ENCODE results near the gene CHI3L1.

Gene CHI3L1

DNA sequence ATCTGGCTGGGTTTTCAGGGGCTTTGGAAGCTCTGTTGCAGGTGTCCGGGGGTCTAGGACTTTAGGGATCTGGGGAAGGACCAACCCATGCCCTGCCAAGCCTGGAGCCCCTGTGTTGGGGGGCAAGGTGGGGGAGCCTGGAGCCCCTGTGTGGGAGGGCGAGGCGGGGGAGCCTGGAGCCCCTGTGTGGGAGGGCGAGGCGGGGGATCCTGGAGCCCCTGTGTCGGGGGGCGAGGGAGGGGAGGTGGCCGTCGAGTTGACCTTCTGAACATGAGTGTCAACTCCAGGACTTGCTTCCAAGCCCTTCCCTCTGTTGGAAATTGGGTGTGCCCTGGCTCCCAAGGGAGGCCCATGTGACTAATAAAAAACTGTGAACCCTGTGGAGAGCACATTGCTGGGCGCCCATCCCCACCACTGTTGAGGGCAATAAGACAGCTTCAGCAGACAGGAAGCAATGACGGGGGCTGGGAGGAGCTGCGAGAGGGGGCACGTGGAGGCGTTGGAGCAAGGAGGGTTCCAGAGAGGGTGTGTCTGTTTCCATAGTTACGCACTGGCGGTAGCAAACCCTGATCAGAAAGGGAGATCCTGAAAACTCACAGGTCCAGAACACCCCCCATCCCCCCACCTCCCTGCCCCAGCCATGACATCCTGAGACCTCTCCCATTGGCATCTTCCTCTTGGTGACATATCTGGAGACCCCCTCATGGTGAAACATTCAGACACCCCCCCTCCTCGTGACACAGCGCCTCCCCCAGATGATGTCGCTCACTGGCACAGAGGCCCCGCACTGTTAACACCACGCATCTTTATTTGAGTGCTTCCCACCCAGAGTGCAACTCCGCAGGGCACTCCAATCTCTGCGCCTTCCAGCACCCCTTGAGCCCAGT is 19.2 kb downstream of the CHI3L1 start:
- no peak for DNase-seq

DNA sequence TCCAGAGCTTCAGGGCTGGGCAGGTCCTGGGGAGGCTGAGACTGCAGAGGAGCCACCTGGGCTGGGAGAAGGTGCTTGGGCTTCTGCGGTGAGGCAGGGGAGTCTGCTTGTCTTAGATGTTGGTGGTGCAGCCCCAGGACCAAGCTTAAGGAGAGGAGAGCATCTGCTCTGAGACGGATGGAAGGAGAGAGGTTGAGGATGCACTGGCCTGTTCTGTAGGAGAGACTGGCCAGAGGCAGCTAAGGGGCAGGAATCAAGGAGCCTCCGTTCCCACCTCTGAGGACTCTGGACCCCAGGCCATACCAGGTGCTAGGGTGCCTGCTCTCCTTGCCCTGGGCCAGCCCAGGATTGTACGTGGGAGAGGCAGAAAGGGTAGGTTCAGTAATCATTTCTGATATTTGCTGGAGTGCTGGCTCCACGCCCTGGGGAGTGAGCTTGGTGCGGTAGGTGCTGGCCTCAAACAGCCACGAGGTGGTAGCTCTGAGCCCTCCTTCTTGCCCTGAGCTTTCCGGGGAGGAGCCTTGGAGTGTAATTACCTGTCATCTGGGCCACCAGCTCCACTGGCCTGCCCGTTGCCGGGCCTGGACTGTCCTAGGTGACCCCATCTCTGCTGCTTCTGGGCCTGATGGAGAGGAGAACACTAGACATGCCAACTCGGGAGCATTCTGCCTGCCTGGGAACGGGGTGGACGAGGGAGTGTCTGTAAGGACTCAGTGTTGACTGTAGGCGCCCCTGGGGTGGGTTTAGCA is 20.1 kb downstream of the CHI3L1 start:
- no peak for DNase-seq

DNA sequence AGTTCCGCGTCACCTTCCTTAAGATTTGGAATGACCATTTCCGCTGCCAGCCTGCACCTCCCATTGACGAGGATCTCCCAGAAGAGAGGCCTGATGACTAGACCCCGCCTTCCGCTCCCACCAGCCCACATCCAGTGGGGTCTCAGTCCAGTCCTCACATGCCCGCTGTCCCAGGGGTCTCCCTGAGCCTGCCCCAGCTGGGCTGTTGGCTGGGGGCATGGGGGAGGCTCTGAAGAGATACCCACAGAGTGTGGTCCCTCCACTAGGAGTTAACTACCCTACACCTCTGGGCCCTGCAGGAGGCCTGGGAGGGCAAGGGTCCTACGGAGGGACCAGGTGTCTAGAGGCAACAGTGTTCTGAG is 20.7 kb downstream of the CHI3L1 start:
- DNase-seq, result no peak

DNA sequence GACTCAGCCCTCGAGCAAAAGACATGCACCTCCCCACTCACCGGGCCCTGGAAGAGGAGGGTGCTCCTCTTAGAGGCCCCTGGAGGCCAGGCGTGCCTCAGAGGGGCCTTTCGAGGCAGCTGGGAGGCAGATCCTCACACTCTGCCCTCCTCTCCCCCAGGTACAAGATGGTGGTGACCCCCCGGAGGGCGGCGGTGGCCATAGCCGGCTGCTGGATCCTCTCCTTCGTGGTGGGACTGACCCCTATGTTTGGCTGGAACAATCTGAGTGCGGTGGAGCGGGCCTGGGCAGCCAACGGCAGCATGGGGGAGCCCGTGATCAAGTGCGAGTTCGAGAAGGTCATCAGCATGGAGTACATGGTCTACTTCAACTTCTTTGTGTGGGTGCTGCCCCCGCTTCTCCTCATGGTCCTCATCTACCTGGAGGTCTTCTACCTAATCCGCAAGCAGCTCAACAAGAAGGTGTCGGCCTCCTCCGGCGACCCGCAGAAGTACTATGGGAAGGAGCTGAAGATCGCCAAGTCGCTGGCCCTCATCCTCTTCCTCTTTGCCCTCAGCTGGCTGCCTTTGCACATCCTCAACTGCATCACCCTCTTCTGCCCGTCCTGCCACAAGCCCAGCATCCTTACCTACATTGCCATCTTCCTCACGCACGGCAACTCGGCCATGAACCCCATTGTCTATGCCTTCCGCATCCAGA is 21.3 kb downstream of the CHI3L1 start:
- no peak for DNase-seq

DNA sequence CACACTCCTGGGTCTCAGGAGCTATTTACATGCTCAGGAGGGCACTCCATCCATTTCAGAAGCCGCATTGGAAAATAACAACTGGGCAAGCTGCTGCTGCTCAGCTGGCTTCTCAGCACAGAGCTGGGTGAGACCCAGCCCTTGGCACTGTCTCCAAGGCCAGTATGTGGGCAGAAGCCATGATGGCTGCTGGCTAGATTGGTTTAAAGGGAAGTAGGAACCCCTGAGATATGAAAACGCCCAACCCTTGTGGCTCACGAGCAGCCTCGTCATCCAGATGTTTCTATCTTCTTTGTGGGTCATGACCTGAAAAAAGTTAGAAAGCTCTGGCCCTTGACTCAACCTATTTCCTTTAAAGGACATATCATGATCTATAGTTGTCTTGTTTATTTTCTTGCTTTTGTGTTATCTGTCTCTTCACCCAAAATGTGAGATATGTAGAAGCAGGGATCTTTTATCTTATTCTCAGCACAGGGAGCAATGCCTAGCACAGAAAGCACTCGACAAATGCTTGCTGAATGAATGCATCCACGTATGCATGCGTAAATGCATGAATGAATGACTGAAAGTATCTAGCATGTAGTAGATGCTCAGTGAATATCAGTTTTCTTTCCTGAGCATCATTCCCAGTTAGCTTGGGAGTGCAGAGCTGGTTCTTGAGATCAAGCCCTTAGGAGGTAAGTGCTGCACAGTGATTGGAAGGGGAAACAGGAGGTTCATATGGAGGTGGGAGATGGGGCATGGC is 22.4 kb downstream of the CHI3L1 start:
- DNase-seq, result no peak

DNA sequence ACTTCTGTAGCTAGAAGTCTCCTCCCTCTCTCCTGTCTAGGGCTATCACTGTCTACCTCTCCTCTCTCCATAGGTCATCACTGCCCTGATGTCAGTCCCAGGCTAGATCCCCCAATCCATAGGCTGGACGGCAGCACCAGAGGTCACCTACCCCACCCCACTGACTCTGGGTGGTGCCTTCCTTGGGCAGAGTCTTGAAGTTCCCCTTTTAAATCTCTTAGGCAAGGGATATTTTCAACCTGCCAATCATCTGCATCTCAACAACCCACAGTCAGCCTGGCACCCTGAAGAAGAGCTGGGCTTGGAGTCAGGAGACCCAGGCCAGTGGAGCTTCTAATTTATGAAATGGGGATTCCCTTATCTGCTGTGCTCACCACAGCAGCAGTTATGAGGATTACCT is 24.1 kb downstream of the CHI3L1 start:
- no peak for DNase-seq

DNA sequence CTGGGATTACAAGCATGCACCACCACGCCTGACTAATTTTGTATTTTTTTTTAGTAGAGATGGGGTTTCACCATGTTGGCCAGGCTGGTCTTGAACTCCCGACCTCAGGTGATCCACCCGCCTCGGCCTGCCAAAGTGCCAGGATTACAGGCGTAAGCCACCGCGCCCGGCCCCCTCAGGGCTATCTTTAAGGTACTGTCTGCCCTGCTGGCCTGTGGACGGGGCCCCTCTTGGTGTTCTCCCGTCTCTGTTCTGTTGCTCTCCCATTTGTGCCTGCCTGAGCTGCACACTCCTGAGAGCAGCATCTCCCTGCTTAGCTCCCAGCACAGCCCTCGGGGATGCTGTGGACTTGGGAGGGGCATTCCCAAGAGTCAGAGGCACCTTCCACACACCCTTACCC is 24.8 kb downstream of the CHI3L1 start:
- no peak for DNase-seq

DNA sequence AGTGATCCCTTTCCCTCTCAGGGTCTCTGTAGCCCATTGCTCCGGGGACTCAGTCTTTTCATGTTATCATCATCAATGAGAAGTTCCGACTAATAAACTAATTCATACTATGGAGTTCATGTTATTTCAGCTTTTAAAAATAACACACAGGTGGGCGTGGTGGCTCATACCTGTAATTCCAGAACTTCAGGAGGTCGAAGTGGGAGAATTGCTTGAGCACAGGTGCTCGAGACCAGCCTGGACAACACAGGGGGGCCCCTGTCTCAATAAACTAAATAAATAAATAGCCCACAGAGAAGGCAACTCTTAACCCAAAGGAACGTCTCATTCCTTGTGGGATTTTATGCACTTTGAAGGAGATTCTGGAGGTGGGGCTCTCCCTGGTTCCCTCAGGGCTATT is 25.3 kb downstream of the CHI3L1 start:
- no peak for DNase-seq

DNA sequence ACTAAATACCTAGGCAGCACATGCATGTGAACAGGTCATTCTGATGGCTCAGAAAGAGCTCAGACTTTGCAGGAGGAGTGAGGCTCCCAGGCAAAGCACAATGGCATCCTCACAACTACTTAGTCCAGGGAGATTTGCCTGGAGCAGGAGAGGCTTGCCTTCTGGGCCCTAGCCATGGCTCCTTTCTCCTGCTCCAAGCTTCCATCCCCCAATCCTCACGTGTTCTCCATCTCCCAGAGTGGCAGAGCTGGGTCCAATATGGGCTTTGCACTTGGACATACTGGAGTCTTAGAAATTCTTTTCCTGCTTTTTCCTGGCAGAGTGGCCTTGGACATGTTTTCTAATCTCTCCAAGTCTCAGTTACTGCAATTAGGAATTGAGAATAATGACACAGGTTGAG is 26.7 kb downstream of the CHI3L1 start:
- no peak for DNase-seq

DNA sequence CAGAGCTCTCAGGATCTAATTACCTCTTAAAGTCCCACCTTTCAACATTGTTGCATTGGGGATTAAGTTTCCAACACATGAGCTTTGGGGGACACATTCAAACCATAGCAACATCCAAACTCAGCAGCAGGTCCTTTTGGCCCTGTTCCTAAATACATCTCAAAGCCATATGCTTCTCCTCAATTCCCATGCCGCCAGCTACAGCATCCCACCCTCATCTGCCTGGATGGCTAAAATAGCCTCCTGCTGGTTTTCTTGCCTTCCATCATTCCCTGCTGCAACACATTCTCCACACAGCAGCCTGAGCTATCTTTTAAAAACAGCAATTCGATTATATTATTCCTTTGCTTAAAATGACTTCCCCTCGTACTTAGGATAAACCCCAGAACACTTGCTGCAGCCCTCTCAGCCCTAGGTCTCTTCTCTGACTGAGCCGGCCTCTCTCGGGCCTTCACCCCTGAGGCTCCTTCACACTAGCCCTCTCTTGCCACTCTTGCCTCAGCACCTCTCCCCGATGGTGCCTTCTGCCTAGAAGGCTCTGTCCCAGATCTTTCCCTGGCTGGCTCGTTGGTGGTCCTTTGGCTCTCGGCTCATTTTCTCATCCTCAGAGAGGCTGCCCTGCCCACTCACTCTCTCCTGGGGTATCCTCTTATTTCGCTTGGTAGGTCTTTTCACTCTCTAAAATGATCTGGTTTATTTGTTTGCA is 27.4 kb downstream of the CHI3L1 start:
- DNase-seq, result no peak

DNA sequence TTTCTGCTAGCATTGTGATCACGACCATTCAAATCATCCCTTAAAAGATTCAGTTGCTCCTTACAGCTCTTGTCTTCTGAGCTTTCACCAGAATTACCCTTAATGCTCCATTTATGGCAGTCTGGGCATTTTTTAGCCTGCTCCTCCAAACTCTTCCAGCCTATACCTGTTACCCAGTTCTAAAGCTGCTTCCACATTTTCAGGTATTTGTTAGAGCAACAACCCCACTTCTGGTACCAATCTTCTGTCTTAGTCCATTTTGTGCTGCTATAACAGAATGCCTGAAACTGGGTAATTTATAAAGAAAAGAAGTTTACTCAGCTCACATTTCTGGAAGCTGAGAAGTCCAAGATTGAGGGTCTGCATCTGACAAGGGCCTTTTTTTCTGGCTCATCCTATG is 28.1 kb downstream of the CHI3L1 start:
- no peak for DNase-seq

DNA sequence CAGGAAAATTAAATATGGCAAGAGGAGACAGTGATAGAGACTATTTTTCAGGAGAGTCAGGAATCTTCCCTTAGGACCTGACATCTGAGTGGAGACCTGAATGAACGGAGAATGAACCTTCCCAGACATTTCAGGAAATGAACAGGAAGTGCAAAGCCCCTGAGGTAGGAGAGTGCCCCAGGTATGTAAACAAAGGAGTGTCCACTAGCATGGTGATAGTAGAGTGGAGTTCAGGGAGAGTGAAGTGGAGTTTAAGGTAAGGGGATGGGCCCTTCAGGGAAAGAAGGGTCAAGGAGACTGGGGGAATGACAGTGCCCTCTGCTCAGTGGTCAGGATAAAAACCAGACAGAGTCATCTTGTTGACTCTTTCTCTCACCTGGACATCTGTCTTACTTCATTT is 30.2 kb downstream of the CHI3L1 start:
- no peak for DNase-seq

DNA sequence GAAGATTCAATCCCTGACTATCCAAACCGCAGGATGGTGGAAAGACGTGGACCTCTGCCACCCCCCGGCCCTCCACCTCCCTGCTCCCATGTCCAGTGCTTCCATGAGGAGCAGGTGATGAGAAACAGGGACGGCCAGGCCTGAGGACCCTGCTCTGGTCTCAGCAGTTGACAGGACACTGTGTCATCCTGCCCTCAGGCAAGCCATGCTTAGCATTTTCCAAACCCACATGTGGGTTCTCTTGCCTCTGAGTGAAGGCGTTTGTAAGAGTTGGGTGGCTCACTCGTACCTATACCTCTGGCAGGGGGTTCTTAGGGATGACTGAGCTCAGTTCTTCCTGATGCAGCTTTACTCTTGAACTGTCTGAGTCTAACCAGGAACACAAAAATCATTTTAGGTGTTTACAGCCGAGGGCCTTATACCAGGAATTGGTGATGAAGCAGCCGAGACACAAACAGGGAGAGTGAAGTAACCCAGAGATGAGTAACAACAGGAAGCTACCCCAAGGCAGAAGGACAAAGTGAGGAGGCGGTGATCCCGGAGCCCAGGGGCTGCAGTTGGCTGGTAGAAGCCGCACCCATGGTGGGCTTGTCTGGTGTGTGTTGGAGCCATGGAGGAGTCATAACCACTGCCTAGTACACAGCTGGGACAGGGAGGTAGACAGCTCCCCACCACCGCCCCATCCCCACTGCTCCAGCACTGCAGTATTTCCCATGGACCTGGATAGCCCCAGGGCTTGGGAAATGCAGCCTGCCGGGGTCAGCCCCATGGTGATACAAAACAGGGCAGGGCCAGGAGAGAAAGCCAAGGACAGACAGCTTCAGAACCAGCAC is 32.3 kb downstream of the CHI3L1 start:
- DNase-seq, result peak; percentile 33

DNA sequence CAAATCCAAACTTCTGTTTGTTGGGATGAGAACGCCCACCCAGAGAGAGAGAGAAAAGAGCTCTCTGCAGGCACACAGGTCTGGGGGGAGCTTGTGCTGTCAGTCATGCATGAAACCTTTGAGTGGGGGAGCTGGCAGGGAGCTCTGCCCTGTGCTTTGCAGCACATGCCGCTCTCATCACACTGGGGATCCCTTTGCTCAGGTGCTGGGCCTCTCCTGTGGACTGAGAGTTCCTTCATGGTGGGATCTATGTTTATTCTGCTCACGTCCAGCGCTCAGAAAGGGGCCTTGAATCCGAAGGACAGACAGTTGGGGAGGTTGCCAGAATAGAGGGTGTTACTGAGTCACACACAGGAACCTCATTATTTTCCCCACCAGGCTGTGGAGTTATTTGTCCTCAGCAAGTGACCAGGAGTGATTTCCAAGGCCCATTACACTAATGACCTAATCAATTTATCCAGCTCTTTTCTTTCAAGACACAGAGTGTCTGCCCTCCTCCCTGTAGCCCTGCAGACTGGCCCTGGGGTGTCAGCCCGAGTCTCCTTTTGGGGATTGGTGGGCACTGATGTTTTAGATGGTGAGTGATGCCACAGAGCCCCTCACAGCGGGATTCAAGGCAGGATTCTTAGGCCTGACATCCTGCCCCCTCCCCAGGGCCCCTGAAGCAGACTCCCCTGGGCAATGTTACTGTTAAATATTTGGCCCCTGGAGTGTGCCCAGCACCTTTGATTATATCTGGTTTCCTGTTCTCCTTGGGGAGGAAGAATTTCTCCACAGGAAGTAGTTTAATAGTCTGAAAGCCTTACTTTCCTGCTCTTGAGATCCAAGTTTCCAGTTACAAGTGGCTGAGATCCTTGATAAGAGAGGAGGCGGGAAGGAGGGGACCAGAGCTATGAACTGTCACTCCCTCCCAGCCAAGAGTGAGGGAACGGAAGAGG is 33.2 kb downstream of the CHI3L1 start:
- peak; percentile 86 for DNase-seq

DNA sequence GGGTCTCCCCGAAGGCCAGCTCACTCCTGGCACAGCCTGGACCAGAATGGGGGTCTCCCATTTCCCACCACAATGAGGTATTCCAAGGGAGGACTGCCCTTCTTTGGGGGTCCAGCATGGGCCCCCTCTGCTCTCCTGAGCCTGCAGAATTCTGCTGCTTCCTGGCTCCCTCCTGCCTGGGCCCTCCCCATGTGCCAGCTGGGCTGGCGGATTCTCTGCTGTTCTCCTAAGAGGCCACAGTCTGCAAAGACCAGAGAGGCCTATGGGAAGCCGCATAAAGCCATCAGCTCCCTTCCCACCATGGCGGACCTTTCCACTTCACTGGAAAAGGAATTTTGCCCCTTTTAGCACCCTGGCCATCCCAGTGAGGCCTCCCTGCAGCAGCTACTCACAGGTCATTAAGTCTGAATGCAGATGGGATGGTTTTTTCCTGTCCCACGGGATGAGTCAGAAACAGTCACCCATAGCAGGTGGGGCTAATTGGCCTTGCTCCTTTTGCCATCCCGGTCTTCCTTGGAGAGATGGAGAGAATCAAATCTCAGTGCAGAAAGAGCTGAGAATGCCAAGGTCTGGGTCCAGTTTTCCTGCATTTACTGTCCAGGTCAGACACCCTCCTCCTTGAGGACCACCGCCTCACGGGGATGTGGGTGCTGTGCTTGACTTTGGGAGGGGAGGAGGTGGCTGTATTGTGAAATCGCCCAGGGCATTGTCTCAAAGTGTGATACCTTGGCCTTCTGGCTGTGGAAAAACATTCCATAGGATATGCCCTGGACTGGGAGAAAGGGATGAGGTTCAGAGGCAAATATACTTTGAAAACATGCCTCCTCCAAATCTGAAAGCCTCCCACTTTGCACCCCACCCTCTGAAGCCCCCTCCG is 34.1 kb downstream of the CHI3L1 start:
- DNase-seq, result peak; percentile 92

DNA sequence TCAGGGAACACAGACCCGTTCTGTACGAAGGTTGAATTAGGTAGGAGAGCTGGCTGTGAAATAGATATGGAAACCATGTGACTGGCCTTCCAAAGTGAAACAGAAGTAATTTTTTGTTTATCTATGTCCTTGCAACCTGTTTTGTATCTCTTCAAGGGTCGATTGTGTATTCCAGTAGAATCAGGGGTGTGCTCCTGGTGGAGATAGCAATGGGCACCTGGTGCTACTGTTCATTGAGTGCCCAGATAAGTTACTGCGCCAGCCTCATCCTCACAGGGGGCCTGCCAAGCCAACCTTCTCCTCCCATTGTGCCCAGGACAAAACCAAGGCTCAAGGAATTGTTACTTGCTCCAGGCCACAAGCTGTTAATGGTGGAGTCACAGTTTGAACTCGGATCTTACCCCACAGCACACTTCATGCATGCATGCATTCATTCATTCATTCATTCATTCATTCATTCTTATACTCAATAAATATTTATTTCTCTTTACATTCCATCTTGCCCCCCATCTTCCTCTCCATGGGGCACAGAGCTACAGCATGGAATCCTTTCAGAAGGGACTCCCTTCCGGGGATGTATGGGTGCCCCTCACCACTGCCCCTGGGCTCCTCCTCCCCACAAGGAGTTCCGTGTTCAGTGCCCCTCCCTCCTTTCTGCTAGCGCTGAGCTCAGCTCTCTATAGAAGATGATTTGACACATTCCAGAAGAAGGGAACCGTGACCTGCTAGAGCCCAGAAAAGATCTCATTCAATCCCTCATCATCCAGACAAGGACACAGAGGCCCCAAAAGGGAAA is 34.9 kb downstream of the CHI3L1 start:
- DNase-seq, result peak; percentile 91

DNA sequence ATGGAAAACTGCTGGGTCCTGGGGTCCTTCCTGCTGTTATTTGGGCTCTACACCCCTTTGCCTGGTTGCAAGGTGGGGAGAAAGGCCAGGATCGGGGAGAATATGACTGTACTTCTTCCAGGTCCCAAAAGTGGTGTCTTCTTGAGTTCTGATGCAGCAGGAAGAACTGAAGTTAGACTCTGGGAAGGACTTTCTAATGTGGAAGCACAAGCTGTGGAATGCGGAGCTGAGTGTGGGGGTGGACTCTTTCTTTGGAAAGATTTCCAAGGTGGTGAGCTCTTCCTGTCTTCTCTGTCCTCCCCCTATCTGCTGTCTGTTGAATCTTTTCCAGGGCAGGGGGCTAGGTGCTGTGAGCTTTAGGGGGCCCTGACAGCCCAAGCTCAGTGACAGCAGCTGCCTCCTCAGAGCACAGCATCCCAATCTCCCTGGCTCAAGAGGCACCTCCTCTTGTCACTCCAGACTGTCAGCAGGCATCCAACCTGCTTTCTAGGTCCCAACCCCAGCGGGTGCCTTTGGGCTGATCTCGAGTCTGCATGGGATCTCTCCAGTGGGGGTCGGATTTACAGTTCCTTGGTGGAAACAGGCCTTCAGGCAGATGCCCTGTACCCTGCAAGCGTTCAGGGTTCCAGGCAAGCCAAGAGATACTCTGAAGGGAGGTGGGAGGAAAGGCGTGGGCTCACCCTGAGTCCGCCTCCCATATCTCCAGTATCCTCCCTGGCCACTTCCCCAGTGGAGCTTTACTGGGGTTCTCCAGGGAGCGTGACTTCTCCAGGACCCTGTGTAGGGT is 35.8 kb downstream of the CHI3L1 start:
- peak; percentile 8 for DNase-seq

Data from kidney glomerular epithelial cell (primary cell).